ENCODE data around the gene PPP4R2.
"Not testable (repeated sequence)": the region's sequence is repeated elsewhere in the genome, so short reads cannot be mapped to it uniquely, and the experiment has no call there.

Gene PPP4R2

DNA sequence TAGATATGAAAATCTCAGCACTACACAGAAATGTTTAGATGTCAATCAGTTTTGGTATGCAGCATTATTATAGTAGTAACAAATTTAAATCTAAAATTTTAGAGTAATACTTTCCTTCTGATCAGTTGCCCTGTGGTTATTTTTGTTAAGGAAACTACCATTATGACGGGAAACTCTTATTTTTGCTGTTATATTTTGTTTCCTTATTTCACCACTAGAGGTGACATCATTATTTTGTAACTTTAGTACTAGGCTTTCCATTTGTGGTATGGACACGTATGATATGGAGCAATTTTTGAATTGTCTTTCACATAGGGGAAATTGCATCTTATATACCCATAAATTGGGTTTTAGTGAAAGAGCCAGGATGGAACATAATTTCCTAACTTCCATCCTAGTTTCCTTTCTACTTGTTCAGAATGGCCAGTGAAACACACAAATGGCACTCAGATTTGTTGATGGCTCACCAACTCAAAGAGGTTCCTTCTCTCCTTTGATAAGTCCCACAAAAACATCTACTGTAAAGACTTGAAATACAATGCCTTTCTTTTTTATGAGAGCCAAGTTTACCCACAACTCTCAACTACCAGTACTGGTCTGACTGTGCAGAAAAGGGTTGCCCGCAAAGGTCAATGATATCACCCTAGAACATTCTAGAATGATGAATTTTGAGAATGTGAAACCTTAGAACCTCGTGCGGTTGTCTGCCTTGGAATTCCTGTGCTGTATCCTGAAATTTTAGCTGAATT, 19.4 kb upstream of the PPP4R2 start:
- peak; percentile 79 for DNase-seq

DNA sequence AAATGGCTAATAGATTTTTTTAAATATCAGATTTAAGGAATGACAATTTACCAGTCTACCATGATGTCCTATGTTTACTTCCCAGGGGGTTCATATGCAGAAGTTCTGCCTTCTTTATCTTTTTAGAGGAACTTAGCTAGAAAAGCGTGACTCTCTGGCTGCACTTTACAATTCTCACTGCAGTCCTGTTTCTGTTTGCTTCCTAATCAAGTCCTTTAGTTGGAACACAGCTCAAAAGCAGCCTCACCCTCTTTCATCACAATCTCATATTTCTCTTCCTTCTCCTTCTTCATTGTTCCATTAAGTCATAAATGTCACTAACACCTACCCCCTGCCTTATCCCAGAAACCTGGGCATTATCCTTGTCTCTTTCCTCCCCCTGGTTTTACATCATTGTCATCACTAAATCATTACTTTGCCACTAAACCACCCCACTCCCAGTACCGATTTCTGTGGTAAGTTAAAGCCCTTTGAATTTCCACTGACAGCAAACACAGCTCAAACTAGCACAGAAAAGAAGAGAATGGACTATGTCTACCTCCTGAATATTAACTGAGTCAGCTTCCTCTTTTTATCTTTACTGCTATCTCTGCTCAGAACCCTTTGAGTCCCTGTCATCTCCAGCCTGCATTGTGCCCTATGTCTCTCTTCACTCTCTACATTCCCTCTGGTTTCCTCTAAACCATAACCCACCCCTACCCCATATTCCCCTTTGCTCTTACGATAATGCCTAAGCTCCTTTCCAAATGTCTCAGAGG, 13.8 kb upstream of the PPP4R2 start:
- peak; percentile 35 for DNase-seq

DNA sequence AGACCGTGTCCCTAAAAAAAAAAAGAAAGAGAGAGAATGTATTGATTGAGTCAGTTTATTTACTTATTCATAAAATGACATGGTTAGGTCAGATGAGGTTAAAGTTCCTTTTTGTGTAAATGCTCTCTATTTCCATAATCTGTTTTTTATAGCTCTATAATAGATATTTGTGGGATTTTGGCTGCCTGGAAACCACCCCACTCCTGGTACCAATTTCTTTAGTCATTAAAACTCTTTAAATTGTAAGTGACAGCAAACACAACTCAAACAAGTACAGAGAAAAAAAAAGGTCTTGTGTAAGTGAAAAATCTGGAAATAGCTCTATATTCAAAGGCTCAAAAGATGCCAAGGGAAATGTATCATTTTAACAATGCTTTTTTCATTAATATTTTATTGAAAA, 11.0 kb upstream of the PPP4R2 start:
- DNase-seq: no peak

DNA sequence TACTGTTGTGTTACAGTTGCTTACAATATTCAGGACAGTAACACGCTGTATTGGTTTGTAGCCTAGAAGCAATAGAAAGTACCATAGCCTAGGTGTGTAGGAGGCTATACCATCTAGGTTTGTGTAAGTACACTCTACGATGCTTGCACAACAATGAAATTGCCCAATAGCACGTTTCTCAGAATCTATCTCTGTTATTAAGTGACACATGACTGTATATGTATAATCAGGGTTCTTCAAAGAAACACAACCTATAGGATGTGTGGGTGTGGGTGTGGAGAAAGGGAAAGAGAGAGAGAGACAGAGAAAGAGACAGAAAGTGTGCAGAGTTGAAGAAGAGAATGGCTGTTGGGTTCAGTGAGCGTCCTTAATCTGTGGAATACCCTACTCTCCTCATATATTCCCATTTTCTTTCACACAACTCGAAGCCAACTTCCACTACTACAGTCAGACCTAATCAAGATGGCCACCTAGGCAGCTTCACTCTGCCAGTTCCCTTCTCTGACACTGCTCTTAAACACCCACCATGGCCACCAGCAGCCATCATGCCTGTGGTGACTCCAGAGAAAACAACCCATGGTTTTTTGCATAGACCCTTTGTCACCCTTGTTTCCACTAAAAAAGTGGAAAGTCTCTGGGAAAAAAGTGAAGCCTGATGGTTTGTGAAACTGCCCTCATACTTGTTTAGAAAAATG, 5.8 kb upstream of the PPP4R2 start:
- peak; percentile 38 for DNase-seq

DNA sequence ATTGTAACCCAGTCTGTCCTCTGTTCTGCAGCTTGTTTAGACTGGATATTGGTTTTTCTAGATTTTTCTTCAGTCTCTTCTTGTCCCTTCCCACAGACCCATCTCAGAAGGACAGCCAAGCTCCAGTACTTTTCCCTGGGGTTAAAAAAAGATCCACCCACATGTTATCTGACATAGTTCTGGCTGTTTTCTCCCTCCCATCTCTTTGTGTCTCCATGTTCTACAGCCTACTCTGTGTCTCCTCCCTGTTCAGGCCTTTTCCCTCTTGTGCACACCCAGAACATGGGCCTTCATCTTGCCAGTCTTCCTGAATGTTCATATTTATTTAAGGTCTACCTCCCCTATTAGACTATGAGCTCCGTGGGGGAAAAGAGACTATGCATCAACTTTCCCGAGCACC, 5.1 kb upstream of the PPP4R2 start:
- no peak for DNase-seq

DNA sequence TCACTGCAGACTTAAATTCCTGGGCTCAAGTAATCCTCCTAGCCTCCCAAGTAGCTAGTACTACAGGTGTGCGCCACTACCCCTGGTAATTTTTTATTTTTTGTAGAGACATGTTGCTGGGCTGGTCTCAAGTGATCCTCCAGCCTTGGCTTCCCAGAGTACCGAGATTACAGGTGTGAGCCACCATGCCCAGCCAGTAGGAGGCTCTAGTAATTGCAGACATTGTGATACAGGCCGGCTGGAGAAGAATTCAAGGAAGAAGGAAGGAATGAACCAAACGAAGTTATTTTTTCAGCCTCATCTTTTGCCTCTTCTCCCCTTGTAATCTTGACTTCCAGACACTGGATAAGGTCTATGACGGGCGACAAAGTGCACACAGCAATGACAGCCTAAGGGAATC, 3.2 kb upstream of the PPP4R2 start:
- DNase-seq: no peak

DNA sequence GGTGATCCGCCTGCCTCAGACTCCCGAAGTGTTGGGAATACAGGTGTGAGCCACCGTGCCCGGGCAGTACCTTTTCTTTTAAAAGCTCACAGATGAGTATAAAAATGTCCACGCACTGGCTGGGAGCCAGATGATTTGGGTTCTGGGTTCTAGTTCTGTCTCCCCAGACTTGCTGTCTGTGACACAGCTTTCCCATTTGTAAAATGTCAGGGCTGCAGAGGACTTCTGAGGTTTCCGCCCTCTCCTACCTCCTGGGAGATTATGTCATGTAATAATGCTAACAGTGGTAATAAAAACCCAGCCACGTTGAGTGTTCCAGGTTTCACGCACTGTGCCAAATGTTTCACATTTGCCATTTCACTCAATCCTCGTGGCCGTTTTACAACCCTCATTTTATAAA, 1.3 kb upstream of the PPP4R2 start:
- DNase-seq: no peak

GRCh38 chr3:72996121-72996472, 514 bp upstream of the PPP4R2 start:
- DNase-seq: no peak

DNA sequence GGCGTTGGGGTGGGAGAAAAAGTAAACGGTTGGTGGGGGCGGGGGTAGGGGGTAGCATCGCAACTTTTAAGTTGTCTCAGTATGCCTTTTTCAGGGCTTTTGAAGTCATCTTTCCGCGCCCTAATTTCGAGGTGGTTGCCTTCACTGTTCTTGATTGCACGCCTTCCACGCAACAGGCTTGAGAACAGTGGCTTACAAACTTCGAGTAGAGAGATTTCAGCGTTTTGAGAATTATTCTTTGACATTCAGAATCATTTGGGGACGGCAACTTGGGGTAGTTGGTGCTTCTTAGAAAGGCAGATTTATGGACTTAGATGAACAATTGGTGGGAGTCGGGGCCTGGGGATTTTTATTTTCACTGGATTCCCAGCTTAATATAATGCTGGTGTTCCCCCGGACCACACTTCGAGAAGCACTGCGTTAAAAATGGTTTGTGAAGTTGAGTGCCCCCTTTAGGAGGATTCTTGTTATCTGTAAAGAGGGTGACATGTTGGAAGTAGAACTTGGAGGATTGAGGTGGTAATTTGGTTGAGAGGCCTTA, 880 bp downstream of the PPP4R2 start:
- DNase-seq: peak; percentile 66

DNA sequence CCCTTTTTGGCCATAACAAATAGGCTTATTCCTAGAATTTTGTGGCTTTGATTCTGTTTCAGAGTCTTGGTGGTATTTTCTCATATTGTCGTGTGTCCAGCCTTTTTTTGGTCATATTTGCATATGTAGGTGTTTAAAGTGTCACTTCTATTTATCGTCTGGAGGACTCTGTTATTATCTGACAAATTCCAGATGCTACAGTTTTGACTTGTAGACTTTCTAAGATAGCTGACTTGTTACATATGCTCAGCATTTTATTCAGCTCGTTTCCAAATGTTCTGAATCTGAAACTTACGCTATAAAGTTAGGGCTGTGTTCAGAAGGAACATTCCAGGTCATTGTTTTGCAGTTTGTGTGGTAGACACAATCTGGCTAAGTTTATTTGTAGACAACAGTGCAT, 1.9 kb downstream of the PPP4R2 start:
- DNase-seq: no peak

DNA sequence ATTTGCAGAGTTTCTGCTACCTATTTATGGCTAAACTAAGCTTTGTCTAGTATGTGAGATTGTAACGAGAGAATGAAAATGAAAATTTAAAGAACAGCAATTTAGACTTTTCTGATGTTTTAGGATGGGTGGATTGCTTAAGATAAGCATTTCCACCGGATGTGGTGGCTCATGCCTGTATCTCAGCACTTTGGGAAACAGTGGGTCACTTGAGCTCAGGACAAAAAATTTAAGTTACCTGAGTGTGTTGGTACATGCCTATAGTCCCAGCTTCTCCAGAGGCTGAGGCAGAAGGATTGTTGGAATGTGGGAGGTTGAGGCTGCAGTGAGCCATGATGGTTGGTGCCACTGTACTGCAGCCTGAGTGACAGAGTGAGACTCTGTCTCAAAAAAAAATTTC, 3.3 kb downstream of the PPP4R2 start:
- no peak for DNase-seq

- not testable (repeated sequence) for DNase-seq
These were observed 6.4 kb downstream of the PPP4R2 start for GRCh38 chr3:73003050-73003449.

- no peak for DNase-seq
These were observed 7.7 kb downstream of the PPP4R2 start for GRCh38 chr3:73004316-73004715.

DNA sequence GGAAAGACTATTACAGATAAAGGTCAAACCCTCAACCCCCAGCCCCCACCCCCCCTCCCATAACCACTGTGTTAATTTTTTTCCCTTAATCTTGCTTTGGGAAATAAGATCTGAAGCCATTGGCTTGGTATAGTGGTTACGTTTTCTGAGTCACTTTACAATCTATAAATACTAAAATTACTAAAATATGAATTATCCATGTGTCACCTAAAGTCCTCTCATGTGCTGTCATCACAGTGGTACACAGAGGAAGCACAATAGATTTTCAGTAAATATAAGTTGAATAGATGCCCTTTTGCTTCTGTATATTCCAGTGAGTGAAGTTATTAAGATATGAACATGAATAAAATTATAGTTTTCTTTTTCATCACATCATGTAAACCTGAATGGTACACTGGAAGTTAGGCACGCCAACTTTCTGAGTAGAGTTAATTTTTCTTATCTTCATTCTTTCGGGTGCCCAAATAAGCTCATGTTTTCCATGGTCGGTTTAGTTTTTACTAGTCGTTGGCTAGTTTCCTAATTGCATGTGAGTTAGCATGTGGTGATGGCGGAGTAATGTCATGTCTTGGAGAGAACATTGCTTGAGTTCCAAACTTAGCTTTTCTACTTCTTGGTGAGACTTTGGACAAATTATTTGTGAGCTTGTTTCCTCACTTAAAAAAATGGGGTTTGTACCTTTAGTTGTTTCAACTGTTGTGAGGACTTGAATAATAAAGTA, 11.5 kb downstream of the PPP4R2 start:
- no peak for DNase-seq

DNA sequence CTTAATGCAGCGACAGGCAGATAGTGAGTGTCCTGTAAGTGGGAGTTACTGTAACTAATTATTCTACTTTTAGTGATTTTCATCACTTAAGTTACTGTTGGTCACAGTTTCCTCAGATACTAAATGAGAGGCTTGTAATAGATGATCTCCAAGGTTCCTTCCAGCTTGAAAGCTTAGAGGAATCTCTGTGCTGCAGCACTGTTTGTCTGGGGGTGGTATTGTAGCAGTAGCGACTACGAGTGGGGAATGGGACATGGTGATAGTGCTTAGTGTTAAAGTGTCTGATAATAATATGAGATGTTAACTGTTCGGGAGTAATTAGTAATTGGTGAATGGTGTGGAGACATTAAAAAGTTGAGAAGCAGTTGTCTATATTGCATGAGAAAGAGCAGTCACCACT, 12.4 kb downstream of the PPP4R2 start:
- no peak for DNase-seq

GRCh38 chr3:73009750-73010149, 13.1 kb downstream of the PPP4R2 start:
- no peak for DNase-seq

DNA sequence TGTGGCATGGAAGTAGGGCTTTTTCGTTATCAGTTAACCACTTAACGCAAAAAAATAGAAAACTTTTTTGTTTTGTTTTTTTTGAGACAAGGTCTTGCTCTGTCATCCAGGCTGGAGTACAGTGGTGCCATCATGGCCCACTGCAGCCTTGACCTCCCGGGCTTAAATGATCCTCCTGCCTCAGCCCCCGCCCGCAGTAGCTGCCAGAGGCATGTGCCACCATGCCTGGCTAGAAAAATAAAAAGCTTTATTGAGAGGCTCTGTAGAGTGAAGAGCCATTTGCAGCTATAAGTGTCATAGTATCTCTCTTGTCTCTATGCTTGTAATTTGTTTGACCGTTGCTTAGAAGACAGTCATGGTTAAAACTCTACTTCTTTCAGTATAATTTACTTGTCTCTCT, 13.5 kb downstream of the PPP4R2 start:
- no peak for DNase-seq

DNA sequence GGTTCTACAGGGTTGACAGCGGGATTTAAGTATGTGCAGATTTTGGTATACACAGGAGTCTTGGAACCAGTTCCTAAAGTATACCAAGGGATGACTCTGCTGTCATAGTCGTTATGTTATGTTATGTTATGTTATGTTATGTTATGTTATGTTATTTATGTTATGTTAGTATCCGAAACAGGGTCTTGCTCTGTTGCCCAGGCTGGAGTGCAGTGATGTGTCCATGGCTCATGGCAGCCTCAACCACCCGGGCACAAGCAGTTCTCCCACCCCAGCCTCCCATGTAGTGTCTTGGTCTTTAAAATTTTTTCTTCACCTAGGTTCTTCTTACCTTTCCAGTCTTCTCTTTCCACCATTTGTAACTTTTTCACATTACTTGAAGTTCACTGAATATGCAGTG, 21.7 kb downstream of the PPP4R2 start:
- no peak for DNase-seq

- DNase-seq: no peak
These were observed 22.3 kb downstream of the PPP4R2 start for GRCh38 chr3:73018790-73019441.

DNA sequence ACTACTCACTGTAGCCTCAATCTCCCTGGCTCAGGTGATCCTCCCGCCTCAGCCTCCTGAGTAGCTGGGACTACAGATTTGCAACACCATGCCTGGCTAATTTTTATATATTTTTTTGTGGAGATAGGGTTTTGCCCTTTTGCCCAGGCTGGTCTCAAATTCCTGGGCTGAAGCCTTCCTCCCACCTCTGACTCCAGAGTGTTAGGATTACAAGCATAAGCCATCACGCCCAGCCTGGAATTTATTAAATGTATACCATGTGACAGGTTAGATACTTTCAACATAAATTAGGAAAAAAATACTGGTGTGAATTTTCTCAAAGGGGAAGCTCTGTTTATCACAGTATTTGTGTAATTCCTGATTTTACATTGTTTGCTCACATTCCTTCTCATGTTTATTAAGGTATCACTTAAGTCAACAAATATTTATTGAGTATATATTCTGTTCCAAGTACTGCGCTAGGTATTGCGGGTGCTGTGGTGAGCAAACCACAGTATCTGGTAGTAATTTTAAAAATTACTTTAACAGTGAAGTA, 24.8 kb downstream of the PPP4R2 start:
- DNase-seq: no peak

GRCh38 chr3:73024836-73025235, 28.2 kb downstream of the PPP4R2 start:
- DNase-seq: no peak

DNA sequence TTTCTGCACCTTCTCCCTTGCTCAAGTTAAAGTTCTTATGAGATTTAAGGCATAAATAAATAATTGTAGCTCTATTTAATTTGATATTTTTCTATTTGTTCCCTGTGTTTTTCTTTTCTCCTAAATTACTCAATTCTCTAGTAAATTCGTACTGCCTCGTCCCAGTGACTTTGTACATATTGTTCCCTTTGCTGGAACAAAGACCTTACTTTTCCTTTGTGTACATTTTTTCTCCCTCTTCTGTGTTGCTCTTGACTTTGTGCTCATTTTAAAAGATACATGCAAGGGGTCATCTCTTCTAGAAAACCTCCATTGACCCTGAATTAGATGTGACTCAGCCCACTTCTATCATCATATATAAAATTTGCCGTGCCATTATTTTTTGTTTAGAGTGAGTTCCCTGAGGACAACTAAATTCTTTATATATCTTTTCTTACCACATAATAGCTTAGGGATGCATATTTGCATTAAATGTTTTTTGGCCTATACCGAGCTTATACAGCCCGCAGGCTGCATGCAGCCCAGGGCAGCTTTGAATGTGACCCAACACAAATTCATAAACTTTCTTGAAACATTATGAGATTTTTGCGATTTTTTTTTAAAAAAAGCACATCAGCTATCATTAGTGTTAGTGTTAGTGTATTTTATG, 29.6 kb downstream of the PPP4R2 start:
- no peak for DNase-seq

All from MV-4-11 (cell line).